Fibroblast of gingiva (primary cell): ENCODE measurements around the gene CLSTN2.

ENCODE experiments used
- DNase-seq: peaks from one replicate; pipeline ENCODE4 v3.0.0-alpha.2; 2011; ENCODE audit warnings: low read depth

CLSTN2 gene

GRCh38 chr3:140052771-140053702 lies 118.1 kb downstream of the CLSTN2 start:
- DNase-seq: no peak

GRCh38 chr3:140053794-140054193 lies 118.8 kb downstream of the CLSTN2 start:
- DNase-seq: no peak

GRCh38 chr3:140055092-140055791 lies 120.3 kb downstream of the CLSTN2 start:
- no peak for DNase-seq

GRCh38 chr3:140056047-140056446 lies 121.1 kb downstream of the CLSTN2 start:
- DNase-seq: no peak

- DNase-seq: no peak
These were observed 126.2 kb downstream of the CLSTN2 start for GRCh38 chr3:140061211-140061610.

GRCh38 chr3:140062461-140062860 lies 127.5 kb downstream of the CLSTN2 start:
- no peak for DNase-seq

- DNase-seq: no peak
These were observed 132.5 kb downstream of the CLSTN2 start for GRCh38 chr3:140067487-140067886.

GRCh38 chr3:140068494-140069017 lies 133.6 kb downstream of the CLSTN2 start:
- no peak for DNase-seq

GRCh38 chr3:140073278-140074045 lies 138.5 kb downstream of the CLSTN2 start:
- DNase-seq: no peak

- no peak for DNase-seq
These were observed 141.6 kb downstream of the CLSTN2 start for GRCh38 chr3:140076552-140076951.

- DNase-seq: no peak
These were observed 142.4 kb downstream of the CLSTN2 start for GRCh38 chr3:140077406-140077805.

- DNase-seq: no peak
These were observed 143.4 kb downstream of the CLSTN2 start for GRCh38 chr3:140078343-140078742.

- DNase-seq: no peak
These were observed 144.0 kb downstream of the CLSTN2 start for GRCh38 chr3:140078940-140079339.

GRCh38 chr3:140081887-140082286 lies 146.9 kb downstream of the CLSTN2 start:
- no peak for DNase-seq

GRCh38 chr3:140085001-140085400 lies 150.0 kb downstream of the CLSTN2 start:
- DNase-seq: no peak

GRCh38 chr3:140086642-140087041 lies 151.7 kb downstream of the CLSTN2 start:
- DNase-seq: no peak

- no peak for DNase-seq
These were observed 153.1 kb downstream of the CLSTN2 start for GRCh38 chr3:140088058-140088457.

GRCh38 chr3:140088513-140088912 lies 153.5 kb downstream of the CLSTN2 start:
- no peak for DNase-seq

GRCh38 chr3:140089403-140090072 lies 154.6 kb downstream of the CLSTN2 start:
- no peak for DNase-seq

GRCh38 chr3:140091143-140091542 lies 156.2 kb downstream of the CLSTN2 start:
- peak; percentile 3 for DNase-seq

- DNase-seq: no peak
These were observed 158.0 kb downstream of the CLSTN2 start for GRCh38 chr3:140092848-140093536.
